Eye (tissue), 1 donor: ENCODE data around the gene HJV.

Experiments used
- DNase-seq: peaks from one replicate; pipeline ENCODE4 v3.0.0-alpha.2; 2015

Gene HJV

DNA sequence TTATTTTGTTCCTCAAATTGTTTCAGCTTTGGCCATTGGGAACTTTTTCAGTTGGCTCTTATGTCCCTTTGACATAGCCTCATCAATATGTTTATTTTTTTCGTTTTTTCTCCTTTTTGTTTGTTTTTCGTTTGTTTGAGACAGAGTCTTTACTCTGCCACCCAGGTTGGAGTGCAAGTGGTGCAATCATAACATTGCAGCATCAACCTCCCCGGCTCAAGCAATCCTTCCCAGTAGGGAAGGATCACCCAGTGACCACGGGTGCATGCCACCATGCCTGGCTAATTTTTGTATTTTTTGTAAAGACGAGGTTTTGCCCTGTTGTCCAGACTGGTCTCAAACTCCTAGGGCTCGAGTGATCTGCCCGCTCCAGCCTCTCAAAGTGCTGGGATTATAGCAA, 49.0 kb downstream of the HJV start:
- DNase-seq: no peak
